Loucy (cell line): Measurements from ENCODE around the gene ZNF354B.
"Not testable (repeated sequence)": the region's sequence is repeated elsewhere in the genome, so short reads cannot be mapped to it uniquely, and the experiment has no call there.

ENCODE experiments used
- EZH2phosphoT487 ChIP-seq: fragments of 200-600 bp; IDR thresholded peaks from 2 replicates; pipeline ENCODE4 v1.6.1; 2018; ENCODE audit warnings: antibody characterized with exemption, mild to moderate bottlenecking, moderate library complexity, borderline replicate concordance
- TF ChIP-seq, protein P1 (sequence below): fragments of 200-600 bp; sonication (generic); conservative IDR thresholded peaks from 2 replicates; pipeline ENCODE4 v1.5.1; 2014; ENCODE audit warnings: mild to moderate bottlenecking, antibody characterized with exemption, low read length

DNA sequence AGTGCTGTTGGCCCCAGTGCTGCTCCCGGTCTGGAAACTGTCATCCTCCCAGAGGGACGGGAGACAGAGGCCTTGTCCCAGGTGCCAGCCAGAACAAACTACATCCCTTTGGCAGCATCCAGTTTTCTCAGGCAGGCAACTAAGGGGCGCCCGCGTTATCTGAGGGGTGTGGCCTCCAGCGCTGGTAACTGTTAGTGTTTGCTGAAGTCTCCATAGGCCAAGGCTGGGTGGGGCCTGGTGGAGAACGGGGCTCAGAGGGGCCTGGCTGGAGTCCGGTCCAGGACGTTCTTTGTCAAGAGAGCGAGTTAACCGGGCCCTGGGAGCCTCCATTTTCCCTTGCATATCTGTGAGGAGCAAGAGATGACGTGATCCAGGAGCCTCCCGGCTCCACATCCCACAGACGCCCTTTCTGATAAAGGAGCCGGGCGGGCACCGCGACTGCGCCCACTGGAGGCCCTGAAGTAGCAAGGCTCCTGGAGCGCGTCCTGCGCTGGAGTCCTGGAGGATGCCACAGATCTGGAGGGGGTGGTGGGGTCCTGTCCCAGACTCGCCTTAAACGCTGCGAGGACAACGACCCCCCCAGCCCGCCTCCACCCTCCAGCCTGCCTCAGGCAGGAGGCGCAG, 20.9 kb upstream of the ZNF354B start:
- TF ChIP-seq, protein P1, sequence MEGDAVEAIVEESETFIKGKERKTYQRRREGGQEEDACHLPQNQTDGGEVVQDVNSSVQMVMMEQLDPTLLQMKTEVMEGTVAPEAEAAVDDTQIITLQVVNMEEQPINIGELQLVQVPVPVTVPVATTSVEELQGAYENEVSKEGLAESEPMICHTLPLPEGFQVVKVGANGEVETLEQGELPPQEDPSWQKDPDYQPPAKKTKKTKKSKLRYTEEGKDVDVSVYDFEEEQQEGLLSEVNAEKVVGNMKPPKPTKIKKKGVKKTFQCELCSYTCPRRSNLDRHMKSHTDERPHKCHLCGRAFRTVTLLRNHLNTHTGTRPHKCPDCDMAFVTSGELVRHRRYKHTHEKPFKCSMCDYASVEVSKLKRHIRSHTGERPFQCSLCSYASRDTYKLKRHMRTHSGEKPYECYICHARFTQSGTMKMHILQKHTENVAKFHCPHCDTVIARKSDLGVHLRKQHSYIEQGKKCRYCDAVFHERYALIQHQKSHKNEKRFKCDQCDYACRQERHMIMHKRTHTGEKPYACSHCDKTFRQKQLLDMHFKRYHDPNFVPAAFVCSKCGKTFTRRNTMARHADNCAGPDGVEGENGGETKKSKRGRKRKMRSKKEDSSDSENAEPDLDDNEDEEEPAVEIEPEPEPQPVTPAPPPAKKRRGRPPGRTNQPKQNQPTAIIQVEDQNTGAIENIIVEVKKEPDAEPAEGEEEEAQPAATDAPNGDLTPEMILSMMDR, result not testable (repeated sequence)
- TF ChIP-seq EZH2phosphoT487, result not testable (repeated sequence)
